ENCODE data around the gene GMPR2. TPM values are rescaled to one million over a fixed set of nuclear protein-coding genes. Genes with fewer than 3 reads are reported as not detected.
A peak's percentile ranks its signal among the peaks of the same experiment; 100 is the strongest.

Gene GMPR2
- total and polyA plus RNA-seq, 2 of the 4 experiments (the other 2 are of a cell fraction) = 63.7 to 92.5 TPM

GRCh38 chr14:24194873-24195185 lies 37.9 kb upstream of the GMPR2 start:
- Histone ChIP-seq H3K18ac (ENCODE audit: low read depth, low read length) (no peak overlapping the region), H3K4ac (ENCODE audit: low read depth, low read length) (peak overlapping the region; percentile 97), H2AK5ac (ENCODE audit: low read depth, low read length) (peak overlapping the region; percentile 85), H2BK5ac (ENCODE audit: low read depth, low read length, poor library complexity, severe bottlenecking) (peak overlapping the region; percentile 96), H3K14ac (replicated peaks; ENCODE audit: low read depth, low read length) (peak overlapping the region; percentile 95), H4K5ac (ENCODE audit: low read depth, low read length) (peak overlapping the region; percentile 89), H3K23ac (ENCODE audit: low read depth, low read length) (peak overlapping the region; percentile 70; the same call in 1 of the 2 replicates), H3K56ac (ENCODE audit: extremely low read depth, insufficient read depth, low read length) (peak overlapping the region; percentile 84; the same call in 1 of the 2 replicates), H3K36me3 (ENCODE audit: control insufficient read depth, insufficient read depth, low read length) (peaks cover 19% of the 10 kb centered on the region), H3K9me1 (ENCODE audit: insufficient read depth, low read length) (peaks cover 11% of the 10 kb centered on the region; the same call in 1 of the 2 replicates), H4K91ac (ENCODE audit: insufficient read depth, low read depth, low read length) (peak overlapping the region; percentile 95), H2AFZ (replicated peaks; ENCODE audit: low read length, poor library complexity) (peak overlapping the region; percentile 95), H3K27me3 (ENCODE audit: control insufficient read depth, insufficient read depth, low read length) (no peaks in the 10 kb centered on the region), H2BK15ac (ENCODE audit: low read depth, low read length) (no peak overlapping the region), H3K4me1 (ENCODE audit: control insufficient read depth, insufficient read depth, low read length) (peaks cover 8% of the 10 kb centered on the region), H3K9me3 (ENCODE audit: control insufficient read depth, insufficient read depth, low read length) (no peaks in the 10 kb centered on the region), H2BK20ac (ENCODE audit: low read depth, low read length) (no peak overlapping the region), H4K20me1 (ENCODE audit: insufficient read depth, low read length) (no peaks in the 10 kb centered on the region), H3K79me1 (ENCODE audit: low read depth in 1 of 2, low read length in 2 of 2) (peaks cover 40 to 71% of the 10 kb centered on the region in 2 experiments), H2BK120ac (ENCODE audit: low read depth, low read length) (peak overlapping the region; percentile 76), H3K4me3 (ENCODE audit: insufficient read depth, low read depth, low read length) (peak overlapping the region; percentile 89), H2AK9ac (replicated peaks; ENCODE audit: low read depth, low read length, poor library complexity) (peak overlapping the region; percentile 96), H3K27ac (ENCODE audit: insufficient read depth, low read length) (peak overlapping the region; percentile 99), H3K9ac (ENCODE audit: low read depth, low read length) (peak overlapping the region; percentile 93), H4K8ac (ENCODE audit: low read depth in 2 of 2, low read length in 2 of 2) (peak overlapping the region; percentile 92 to 94), H3K4me2 (ENCODE audit: low read depth, low read length) (peak overlapping the region; percentile 99)
- BruUV-seq (replicated peaks) = no TSS peak
- TF ChIP-seq CEBPB (IDR thresholded peaks at IDR 0.05; ENCODE audit: low read depth, low read length) (no peak), BHLHE40 (IDR thresholded peaks at IDR 0.05; ENCODE audit: low read depth, low read length) (no peak), MAFK (IDR thresholded peaks at IDR 0.05; ENCODE audit: low read depth, low read length) (no peak), POLR2A (IDR thresholded peaks at IDR 0.05; ENCODE audit: low read depth, low read length) (no peak), USF2 (IDR thresholded peaks at IDR 0.05; ENCODE audit: low read depth, low read length) (no peak)
- CTCF ChIA-PET = no interaction called here
- dilution Hi-C loops (cut with HindIII; ENCODE audit: low sequenced_read_pairs, unreplicated experiment) = no loop called here
- no peak for DNase-seq
- POLR2A ChIA-PET (ENCODE audit: unreplicated experiment) = interaction anchor here (1.1 kb wide), 1 partner anchor 9 kb away, joined by 3 read pairs; no protein-coding TSS in a partner anchor
- ATAC-seq (ENCODE audit: low read depth) = no peak
- 0% methylated on average over 1 of the region's 8 CpGs; no CpG with 5 or more reads in 1 of the 2 experiments for WGBS, 2 experiments (ENCODE audit: extremely low coverage in 2 of 2, insufficient read length in 1 of 2)
- in situ Hi-C loops (cut with MboI; ENCODE audit: low sequenced_read_pairs) = no loop called here
- intact Hi-C loops (cut with micrococcal nuclease) = loop anchor here (1.0 to 2.0 kb wide), 2 partner anchors 47 to 102 kb away; partner anchors contain the start of gene TINF2

All from IMR-90 (cell line).